HL-60/S4 (cell line): ENCODE measurements around the gene PLD4.

ENCODE experiments used
- in situ Hi-C: fragments of 300-500 bp; cut with MboI; formaldehyde crosslinking; loops from 2 replicates; pipeline ENCODE4 v1.14.3; 2022; ENCODE audit warnings: low sequenced_read_pairs

The PLD4 gene

GRCh38 chr14:104972301-104973134 lies 47.8 kb downstream of the PLD4 start:
- in situ Hi-C loops = loop anchor here (5.0 kb wide), 1 partner anchor 75 kb away; no protein-coding TSS in a partner anchor

DNA sequence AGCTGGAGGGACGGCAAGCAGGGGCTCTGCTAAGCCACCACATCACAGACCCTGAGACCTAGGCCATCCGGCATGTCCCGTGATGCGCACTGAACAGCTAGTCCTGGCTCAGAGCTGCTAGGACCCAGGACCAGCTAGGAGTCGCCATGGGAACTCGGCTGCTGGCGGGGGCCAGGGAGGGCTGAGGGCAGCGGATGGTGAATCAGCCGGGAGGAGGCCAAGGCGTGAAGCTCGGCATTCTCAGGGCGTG lies 48.4 kb downstream of the PLD4 start:
- in situ Hi-C loops = loop anchor here (5.0 kb wide), 1 partner anchor 74 kb away; no protein-coding TSS in a partner anchor

GRCh38 chr14:104973385-104974145 lies 48.9 kb downstream of the PLD4 start:
- in situ Hi-C loops = loop anchor here (5.0 kb wide), 1 partner anchor 74 kb away; no protein-coding TSS in a partner anchor

GRCh38 chr14:104974146-104974541 lies 49.5 kb downstream of the PLD4 start:
- in situ Hi-C loops = loop anchor here (5.0 kb wide), 1 partner anchor 73 kb away; no protein-coding TSS in a partner anchor

- in situ Hi-C loops = loop anchor here (5.0 kb wide), 1 partner anchor 72 kb away; no protein-coding TSS in a partner anchor
These were observed 50.1 kb downstream of the PLD4 start for GRCh38 chr14:104974665-104975390.

DNA sequence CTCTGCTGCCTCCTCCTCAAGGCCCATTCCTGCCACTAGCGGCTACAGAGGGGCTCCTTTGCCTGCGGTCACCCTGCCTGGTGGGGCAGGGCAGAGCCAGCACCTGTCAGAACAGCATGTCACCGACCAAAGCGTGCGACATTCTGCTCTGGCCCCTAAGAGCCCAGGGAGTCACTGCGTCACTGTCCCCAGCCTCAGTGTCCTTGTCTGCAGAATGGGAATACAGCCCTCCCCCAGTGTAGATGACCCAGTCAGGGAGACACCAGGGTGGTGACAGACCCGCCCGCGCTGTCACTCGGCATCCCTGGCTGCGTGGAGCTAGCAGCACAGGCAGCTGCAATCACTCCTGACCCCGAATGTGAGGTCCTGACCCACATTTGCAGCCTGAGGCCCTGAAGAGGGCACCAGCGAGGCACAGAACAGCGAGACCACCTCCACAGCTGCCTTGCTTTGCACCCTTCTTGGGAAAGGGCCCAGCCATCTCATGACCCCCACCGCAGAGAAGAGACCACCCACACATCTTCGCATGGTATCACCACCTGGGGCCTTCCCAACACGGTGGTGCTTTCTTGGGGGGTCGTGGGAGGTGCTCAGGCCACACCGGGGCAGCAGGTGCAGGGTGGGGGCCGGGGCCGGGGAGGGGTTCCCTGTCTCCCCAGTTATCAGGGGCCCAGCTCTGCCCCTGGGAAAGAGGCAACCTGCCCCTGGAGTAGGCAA lies 51.0 kb downstream of the PLD4 start:
- in situ Hi-C loops = no loop called here

DNA sequence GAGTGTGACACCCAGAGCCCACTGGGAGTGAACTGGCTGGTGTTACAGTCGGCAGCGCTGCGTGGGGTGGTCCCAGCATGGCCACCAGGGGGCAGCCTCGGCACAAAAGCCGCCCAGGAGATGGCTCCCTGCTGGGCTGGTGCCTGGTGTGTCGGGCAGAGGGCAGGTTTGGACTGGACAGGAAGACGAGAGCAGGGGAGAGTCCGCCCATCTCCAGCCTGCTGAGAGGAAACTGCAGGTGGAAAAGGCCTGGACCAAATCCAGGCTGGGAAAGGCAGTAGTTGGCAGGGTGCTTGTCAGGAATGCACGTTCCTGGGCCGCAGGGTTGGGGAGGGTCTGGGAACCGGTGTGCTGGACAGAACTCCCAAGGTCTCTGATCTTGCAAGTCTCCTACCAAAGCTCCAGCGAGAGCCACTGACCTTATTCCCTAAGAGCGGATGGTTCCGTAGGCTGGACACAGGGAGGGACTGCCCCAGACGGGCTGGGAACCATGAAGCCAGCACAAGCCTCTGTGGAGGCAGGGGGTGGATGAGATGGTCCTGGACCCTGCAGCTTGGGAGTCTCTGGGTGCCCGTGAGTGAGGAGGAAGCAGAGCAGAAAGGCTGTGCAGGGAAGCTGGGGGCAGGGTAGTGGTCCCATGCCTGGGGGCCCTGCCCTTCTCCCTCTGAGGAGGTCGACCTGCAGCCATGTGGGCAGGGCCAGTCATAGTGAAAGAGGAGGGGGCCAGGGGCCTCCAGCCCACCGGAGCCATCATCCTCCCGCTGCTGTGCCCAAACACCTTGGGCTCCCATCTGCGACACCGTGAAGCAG lies 51.7 kb downstream of the PLD4 start:
- in situ Hi-C loops = no loop called here

DNA sequence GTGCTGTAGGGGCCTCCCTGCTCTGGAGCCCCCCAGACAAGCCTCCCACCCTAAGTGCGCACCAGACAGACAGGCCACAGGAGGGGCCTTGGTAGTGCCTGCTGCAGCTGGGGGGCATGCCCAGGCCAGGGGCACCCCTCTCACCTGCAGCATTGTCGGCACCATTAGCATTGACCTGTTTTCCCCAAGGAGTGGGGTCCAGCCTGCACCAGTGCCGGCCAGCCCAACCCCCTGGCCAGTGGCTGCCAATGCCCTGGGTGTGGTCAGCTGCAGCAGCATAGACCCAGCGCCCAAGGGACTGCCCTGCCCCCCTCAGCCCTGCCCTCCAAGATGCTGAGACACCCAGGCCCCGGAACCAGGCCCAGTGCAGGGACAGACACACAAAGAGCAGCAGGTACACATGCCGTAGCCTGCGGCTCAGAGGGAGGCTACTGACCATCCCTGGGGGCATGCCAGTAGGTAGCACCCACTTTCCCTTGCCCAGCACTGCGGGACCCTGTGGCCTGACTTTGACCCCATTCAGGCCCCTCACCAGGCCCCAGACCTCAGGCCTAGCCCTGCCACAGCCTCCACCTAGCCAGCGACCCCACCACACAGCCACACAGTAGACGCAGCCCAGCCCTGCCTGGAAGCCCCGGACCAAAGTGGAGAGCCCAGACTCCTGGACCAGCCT lies 52.5 kb downstream of the PLD4 start:
- in situ Hi-C loops = no loop called here

- in situ Hi-C loops = no loop called here
These were observed 53.3 kb downstream of the PLD4 start, which contains the start of gene AHNAK2 for GRCh38 chr14:104977681-104978653. Gene AHNAK2 (minus strand): TSS chr14:104978374. CDS start chr14:104978237, 137 bp downstream.

GRCh38 chr14:104978746-104979691 lies 54.3 kb downstream of the PLD4 start:
- in situ Hi-C loops = no loop called here

DNA sequence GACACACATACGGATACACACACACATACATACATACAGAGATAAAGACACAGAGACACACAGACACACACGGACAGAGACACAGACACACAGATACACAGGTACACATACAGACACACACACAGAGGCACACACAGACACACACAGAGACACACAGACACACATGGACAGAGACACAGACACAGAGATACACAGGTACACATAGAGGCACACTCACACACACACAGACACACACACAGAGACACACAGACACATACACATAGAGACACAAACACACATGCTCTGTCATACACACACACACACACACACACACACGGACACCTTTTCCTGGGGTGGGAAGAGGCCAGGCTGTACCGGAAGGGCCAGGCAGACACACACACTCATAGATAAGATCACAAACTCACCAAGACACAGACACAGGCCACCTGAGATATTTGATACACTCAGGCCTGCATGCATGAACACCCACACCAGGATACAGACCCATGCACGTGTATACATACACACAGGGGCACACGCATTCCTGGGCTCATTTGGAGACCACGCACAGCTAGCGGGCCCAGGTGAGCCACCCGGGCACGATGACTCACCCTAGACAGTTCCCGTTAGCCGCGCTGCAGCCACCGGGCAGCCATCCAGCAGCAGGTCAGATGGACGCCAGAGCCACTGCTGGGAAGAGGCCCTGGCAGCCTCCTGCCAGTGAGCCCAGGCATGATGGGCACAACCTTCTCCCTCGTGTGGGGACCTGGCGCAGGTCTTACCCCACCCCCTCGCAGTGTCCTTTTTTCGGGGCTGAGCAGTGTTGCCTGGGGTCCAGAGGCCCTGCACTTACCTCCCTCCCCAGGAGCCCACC lies 55.3 kb downstream of the PLD4 start:
- in situ Hi-C loops = no loop called here

- in situ Hi-C loops = no loop called here
These were observed 56.2 kb downstream of the PLD4 start for GRCh38 chr14:104980611-104981531.

DNA sequence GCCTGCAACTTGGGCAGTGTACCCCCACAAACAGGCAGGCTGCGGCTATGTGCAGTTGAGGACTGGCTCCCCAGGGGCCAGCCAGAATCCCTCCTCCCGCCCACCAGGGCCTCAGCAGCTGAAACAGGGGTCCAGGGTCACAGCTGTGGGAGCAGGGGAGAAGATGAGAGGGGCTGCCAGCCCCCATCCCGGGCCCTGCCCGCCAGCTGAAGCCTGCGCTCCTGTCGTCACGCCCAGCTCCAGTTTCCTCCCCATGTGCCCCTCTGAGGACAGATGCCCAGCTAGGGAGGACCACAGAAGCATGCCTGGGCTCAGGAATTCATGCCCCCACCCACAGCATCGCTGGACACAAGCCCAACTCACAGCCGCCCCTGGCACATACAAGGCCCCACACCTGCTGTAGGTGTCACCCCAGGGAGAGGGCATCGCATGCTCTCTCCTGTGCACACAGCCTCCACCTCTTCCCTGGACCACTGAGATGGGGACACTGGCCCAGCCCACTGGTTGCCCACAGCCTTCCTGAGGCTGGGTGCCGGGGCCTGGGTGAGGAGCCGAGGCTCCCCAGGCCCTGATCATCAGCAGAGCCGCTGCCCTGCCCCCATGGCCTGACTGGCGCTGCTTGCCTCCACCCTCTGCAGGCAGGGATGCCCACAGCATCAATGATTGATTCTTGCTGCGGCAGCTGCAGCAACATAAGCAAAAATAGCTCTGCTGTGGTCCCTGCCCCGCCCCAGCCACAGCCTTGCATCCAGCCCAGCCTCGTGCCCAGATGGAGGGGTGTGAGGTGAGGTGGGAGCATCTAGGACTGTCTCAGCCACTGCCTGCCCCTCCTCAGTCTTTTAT lies 57.2 kb downstream of the PLD4 start:
- in situ Hi-C loops = no loop called here

DNA sequence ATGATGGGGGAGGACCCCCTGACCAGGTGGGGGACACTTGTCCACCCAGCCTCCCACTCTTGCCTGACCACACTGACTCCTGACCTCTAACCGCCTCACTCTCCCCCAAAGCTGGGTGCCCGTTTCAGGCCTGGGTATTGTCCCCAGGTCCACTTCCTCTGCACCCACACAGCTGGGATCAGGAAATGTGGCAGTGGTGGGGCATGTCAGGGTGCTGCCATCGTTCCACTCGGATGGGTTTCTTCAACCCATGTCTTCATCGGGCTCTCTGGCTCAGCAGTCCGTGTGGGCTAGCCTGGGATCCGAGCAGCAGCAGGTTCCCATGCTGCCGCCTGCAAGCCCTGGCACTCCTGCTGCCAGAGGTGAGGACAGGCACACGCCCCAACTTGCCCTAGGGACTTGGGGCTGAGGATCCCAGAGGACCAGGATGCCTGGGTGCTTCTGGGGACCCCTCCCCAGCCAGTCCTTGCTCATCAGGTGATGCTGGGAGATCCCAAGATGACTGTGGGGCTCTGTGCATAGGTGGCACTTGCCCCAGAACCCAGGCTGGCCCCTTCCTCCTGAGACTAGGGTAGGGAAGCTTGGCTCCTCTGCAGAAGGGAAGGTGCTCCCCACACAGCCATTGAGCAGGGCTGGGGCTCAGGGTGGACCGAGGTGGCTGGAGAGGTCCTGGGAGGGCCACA lies 58.0 kb downstream of the PLD4 start:
- in situ Hi-C loops = no loop called here
